HUDEP-2 (cell line): ENCODE results near the gene MEF2D.

Experiments
- DNase-seq, 76 experiments: peaks; one replicate each; lab custom pipeline; 2025; ENCODE audit not compliant: unreplicated experiment in 76 of 76; lab: John Stamatoyannopoulos, UW

Gene MEF2D

DNA sequence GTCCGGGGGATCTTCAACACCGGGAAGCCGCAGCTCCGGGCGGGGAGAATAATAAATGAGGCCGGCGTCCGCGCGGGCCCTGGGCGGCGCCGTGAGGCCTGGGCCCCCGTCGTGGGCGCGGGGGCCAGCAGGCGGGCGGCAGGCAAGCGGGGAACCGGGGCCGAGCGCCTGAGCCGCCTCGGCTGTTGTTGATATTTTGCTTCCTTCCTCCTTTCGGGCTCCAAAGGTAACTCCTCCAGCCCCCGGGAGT lies at the start of gene MEF2D:
Gene MEF2D (minus strand): TSS at position 233 of the 250 bp plus-strand sequence. CDS start 17,483 bp downstream, outside the sequence.
- no peak for DNase-seq

DNA sequence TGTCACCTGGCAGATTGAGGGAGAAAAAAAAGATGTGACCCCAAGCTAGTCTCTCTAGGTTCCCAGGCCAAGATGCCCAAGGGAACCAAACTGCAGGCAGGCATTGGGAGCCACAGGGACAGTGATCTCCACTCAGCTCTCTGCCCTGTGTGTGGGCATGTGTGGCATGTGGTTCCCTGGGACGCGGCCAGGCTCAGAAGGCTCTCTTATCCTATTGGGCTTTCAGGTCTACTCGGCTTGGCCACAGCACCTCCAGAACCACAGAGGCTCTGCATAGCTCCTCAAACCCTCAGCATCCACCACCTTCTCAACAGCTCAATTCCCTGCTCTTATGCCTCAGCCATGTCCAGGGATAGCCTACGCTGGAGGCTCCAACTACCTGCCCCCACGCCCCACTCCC lies 49.8 kb upstream of the MEF2D start:
- DNase-seq, result no peak

DNA sequence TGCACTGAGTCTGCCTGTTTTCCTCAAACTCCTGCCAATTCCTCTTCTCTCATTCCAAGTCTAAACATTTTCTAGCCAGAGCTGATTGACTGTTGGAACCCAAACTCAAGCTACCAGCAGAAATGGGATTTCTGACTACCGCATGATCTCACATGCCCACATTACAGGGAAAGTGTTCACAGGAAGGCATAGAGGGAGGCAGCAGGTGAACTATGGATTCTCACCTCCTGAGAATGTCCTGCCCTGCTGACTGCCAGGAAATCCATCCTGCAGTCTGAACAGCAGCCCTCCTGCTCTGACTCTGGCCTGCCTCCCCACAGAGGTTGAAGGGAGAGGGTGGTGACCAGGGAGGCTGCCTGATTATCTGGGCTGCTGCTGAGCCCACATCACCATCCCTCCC lies 49.3 kb upstream of the MEF2D start:
- no peak for DNase-seq

DNA sequence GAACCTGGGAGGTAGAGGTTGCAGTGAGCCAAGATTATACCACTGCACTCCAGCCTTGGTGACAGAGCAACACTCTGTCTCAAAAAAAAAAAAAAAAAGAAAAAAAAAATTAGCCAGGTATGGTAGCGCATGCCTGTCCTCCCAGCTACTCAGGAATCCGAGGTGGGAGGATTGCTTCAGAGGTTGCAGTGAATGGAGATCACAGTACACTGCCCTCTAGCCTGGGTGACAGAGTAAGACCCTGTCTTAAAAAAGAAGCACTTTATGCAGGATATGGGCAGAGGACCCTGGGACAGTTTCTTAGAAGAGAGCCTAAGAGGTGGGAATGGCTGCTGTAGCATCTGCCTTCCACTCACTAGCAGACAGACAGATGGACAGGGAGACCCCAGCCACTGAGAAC lies 48.8 kb upstream of the MEF2D start:
- no peak for DNase-seq

DNA sequence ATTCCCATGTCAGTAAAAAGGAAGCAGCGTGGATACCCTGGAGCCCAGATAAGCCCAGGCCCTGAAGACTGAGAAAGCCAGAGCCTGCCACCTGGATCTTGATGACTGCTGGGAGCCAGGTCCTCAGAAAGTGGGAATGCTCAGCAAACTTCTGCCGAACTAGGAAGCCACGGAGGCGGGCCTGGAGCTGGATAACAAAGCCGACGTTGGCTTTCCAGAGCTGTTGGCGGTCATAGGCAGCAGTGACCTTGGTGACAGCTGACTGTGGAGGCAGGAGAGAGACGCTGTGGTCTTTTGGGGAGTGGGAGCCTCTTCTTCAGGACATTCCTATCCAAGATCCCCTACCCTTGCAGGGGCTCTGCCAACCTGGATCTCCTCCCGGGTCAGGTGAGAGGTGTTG lies 47.4 kb upstream of the MEF2D start:
- no peak for DNase-seq

DNA sequence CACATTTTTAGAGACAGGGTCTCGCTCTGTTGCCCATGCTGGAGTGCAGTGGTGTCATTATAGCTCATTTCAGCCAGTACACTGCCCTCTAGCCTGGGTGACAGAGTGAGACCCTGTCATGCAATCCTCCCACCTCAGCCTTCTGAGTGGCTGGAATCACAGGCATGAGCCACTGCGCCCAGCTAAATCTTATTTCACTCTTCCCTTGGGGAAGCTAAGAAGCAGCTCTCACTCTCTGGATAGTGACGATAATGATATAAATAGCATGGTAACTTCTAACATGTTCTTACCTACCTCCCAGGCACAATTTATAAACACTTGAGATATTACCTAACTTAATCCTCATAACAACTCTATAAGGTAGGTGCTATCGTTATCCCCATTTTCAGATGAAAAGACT lies 46.9 kb upstream of the MEF2D start:
- DNase-seq, result no peak

DNA sequence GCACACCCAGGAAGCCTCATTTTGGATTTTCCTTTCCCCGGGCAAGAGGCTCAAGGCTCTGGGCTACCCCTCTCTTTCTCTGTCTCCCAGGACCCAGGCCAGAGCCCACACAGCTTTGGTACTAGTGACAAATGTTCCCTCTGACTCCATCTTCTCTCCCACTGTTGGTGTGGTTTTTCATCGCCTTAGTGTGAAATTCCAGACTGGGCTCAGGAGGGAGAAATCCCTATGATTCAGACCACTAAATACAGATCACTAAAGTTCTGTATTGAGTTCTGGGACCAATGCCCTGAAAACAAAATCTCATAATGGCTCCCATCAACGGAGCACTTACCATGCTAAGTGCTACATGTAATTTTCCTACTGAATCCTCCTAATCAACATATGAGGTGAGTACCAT lies 45.7 kb upstream of the MEF2D start:
- DNase-seq, result no peak

DNA sequence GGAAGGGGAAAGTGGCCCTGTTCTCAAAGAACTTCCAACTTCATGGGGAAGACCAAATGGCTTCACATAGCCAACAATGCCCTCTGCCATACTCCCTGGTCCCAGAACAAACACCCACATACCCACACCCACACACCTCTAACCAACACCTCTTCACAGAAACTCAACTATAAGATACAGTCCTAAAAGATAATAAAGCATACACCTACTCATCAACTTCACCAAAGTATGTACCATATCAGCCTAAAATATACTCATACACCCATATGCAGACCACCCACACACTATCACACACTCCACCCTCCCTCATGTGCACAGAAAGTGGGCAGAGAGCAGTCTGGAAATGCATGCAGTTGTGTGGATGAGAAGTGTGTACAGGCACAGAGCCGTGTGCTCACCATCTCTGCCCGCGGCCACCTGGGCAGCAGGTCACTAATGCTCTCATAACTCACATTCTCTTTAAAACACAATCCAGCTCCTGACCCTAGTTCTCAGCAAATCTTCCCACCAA lies 44.1 kb upstream of the MEF2D start:
- DNase-seq, result no peak

DNA sequence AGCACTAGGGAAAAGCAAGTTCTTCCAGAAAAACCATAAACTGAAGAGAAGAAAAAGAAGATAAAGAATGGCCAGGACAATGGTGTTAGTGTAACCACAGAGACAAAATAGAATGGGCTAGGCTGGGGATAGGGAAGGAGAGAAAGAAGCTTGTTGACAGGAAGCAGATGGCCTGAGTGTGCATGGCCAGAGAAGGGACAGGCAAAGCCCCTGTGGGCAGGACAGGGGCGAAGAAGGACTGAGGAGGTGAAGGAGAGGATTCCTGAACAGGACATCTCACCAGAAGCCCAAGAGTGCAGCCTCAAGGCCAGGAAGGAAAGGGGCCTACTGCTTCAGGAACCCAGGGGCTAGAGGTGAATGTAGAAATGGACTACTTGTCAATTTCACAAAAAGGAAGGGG lies 42.5 kb upstream of the MEF2D start:
- no peak for DNase-seq

DNA sequence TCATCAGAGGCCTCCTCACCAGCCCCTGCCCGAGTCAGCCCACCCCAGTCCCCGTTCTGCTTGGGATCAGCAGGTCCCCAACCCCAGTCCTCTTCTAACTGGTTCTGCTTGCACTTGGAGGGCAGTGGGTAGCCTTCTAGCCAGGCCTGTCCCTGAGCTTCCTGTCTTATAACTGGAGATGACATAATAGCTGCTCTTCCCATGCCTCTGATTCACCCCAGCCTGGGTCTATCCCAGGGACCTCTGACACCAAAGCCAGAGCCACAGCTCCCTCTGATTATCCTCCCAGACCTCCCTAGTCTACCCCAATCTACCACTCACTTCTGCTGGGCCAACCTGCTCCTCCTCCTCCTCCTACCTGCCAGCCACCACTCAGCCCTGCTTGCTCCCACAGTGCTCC lies 40.4 kb upstream of the MEF2D start:
- no peak for DNase-seq

DNA sequence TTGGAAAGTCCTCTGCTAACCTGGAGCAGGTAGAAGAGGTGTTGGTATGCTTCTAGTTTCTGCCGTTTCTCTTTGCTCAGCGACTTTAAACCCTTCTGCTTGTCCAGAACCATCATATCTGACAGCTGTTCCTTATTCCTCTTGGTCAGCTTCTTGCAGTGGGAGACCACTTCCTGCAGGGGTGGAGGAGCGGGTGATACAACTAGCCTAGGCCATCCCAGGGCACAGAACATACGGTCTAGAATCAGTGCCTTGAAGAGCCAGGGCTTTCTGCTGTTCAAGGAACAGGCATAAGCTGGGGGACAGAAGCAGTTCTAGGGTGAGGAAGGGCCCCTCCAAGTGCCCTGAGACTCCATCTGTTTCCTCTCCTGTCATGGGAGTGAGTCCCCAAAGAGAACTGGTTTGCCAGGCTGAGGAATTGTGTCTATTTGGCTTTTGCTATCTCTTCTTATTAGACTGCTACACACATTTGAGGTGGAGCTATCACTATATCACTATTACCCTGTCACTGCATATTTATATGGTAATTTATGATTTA lies 39.3 kb upstream of the MEF2D start:
- DNase-seq, result no peak

DNA sequence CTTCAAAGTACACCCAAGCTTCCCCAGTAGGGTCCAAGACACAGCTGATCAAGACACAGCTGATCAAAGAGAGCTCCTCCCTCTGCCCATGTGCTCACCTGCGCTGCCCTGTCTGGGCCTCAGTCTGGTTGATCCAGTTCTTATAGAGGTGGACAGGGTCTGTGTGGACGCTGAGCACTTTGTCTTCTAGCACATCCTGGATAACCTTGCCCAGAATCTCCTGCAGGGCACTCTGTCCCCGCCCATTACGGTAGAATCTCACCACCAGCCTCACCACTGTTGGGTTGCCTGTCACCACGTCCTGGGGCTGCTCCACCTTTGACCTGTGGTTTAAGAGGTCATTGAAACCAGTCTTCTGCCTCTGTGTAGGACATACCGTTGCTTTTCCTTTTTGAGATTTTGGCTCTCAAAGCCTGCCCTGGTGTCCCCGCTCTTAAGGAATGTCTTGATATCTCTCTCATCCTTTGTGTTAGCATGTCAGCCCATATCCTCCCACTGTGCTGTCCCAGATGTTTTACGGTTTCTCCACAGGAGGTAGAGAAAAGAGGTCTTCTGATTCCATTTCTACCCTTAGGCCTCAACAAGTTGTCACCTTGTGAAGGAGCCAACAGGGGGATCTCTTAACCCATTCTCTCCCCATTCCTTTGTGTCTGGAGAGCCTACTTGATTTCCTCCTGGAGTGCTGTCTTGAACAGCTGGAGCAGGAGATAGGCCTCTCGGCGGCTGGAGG lies 38.3 kb upstream of the MEF2D start:
- no peak for DNase-seq

DNA sequence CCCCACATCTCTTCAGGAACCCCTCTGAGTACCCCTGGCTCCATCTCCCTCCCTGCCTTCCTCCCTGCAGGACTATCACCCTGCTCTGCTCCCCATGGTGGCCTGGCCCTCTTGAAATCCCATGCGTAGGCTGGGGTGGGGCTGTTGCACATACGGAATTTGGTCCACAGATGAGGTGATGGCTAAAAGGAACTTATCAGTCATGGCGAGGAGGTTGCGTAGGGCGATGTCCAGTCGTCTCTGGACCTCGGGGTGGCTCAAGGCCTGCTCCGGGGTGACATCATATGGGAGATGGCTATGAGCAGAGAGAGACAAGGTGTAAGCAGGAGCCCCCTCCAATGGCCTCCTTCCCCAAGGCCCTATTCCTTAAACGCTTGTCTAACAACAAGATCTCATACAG lies 36.5 kb upstream of the MEF2D start:
- DNase-seq, result no peak

DNA sequence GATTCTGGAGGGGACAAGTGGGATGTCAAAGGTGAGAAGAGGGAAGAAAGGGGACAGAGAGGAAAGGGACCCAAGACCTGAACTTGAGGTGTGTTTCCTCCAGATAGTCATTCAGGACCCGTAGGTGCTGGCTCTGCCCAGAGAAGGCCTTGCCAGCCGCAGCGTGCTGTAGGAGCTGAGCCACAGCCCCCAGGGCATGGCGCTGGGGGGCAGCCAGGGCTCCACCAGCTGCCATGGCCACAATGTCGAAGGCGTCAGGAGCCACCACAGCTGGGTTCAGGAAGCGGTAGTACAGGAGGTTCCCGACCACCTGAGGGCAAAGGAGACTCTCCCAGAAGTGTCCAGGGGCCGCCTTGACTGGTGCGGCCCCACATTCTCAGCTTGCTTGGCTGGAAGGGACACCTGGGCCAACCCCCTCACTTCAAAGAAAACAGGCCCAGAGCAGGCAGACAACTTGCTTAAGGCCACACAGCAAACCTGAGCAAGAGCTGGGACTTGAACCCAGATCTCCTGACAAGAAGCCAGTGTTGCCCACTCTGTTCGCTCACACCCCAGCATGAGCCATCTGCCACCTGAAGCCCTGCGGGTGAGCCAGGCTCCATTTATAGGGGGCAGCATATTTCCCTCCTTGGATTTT lies 34.0 kb upstream of the MEF2D start:
- no peak for DNase-seq

DNA sequence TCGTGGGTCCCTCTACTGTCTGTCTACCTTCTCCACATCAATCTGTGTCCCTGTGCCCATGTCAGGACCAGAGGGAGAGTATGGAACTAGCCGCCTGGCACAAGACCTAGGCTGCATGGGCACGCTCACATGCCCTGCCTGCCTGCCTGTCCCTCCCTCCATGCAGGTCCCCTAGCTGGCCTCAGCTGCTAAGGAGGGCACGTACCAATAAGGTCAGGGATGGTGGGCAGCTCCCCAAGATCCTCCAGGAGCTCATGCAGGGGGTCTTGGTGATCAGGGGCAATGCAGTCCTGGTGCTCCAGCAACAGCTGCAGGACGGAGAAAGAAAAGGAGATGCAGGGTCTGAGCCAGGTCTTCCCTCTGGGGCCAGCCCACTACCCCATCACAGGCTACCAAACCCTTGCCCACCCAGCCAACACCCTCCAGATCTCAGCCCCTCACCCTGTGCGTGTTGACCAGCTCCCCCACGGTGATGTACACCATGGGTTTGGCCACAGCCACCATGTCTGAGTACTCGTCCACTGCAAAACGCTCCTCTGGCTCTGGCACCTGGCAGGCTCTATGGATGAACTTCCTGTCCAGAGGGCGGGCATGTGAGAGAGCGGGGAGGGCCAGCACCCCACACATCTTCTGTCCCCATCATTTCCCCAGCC lies 33.1 kb upstream of the MEF2D start:
- DNase-seq, result no peak

DNA sequence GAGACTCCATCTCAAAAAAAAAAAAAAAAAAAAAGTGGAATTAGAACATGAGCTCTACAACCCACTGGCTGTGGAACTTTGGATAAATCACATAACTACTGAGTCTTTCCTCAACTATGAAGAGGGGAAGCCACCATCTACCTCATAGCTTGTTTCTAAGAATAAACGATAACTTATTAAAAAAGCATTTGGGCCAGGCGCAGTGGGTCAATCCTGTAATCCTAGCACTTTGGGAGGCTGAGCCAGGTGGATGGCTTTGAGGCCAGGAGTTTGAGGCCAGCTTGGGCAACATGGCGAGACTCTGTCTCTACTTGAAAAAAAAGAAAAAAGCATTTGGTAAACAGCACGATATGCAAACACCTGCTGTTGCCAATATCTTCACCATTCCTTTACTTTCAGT lies 31.8 kb upstream of the MEF2D start:
- no peak for DNase-seq

DNA sequence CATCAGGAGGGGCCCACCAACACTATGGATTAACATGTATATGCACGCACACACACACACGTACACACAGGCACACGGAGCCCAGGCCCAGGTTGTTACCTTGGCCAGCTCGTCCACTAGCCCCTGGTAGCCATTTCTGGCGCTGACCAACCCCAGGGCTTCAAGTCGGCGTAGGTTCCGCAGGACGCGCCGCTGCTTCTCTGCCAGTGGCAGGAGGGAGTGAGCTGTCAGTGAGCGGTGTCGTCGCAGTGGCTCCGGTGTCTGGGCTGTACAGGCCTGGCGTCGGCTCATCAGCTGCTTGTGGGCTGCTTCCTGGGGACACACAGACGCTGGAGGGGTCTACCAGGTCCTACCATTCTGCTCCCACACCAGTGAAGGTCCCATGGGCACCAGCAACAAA lies 29.4 kb upstream of the MEF2D start:
- DNase-seq, result no peak

DNA sequence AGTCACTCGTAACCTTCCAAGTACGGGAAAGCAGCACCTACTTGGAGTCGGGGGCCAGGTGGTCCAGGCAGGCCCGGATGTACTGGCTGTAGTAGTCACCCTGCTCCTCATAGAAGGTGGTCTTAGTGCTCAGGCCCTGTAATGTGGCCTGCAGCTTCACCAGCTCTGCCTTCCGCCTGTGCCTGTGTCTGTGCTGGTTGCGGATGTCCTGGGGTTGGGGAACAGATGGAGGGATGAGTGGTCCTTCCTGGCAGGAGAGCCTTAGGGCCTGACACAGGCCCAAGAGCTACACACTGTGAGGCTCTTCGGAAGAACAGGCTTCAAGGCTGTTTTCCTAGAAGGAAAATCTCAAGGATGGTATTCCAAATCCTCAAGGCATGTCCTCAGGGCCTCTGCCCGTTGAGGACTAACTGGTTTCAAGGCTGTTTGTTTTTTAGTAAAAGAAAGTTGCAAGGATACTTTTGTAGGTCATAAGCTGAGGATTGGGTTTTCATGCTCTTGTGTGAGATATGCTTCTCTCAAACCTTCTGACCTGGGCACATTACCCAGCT lies 28.4 kb upstream of the MEF2D start:
- no peak for DNase-seq

DNA sequence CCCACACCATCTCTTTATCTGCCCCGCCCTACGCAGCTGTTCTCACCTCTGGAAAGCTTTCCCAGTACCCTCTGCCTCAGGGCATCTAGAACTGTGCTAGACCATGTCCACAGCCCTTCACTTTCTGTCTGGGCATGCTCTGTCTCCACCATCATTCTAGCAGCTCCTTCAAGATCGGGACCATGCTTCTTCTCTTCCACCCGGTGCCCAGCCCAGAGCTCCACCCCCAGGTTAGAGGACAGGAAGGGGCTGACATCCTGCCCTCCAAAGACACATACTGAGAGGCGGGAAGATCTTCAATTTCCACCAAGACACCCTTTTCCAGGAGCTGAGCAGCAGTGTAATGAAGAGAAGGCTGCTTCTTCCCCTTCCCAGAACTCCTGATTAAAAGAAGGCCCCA lies 27.7 kb upstream of the MEF2D start:
- DNase-seq, result no peak

DNA sequence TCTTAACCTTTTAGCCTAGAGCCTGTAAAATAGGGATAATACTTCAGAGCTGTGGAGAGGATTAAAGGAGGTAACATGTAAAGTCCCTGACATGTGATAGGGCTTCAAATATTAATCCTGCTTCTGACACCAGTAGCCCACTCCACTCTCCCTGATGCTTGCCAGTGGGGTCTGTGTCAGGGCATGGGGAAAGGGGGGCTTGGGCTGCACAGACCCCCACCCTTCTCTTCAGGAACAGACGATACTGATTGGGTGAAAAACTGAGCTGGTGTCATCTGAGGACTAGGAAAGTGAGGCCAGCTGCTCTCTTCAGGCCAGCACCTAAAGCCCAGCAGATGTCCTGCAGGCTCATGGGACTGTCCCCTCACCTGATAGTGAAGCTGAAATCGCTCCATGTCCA lies 27.0 kb upstream of the MEF2D start:
- DNase-seq, result no peak

DNA sequence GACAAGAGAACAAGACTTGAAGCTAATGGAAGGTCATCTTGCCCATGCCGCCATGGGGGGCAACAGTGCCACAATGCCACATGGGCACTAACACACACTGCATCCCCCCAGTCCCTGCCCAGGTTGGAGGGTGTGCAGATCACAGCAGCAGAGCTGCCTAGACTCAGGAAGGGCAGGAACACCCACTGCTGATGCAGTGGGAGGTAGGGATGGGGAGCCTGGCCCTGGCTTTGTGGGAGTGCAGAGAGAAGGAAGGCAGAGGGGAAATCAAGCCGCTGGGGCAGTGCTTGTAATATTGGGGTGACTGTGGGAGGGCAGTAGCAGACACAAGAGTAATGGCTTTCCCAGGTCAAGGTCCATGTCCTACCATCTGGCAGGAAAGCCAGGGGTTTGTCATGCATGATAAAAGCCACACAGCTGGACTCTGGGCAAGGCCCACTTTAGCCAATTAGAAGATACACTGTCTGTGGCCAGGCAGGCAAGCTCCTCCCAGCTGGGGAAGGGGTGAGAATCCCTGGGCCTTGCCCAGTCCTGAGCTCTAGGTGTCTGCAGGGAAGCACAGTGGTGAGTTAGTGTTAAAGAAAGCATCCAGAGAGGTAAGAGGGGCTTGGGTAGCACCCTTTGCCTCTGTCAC lies 25.4 kb upstream of the MEF2D start:
- no peak for DNase-seq
